HepG2 (cell line): ENCODE results near the gene EIF3B. TPM values are rescaled to one million over a fixed set of nuclear protein-coding genes. Genes with fewer than 3 reads are reported as not detected.
A peak's percentile ranks its signal among the peaks of the same experiment; 100 is the strongest.

Experiments
- ATM ChIP-seq: fragments of 450-650 bp; IDR thresholded peaks from 2 replicates; pipeline ENCODE4 v1.7.1; 2017; ENCODE audit warnings: mild to moderate bottlenecking, borderline replicate concordance
- BHLHE40 ChIP-seq: IDR thresholded peaks from 2 replicates; pipeline ENCODE4 v1.6.1; 2011; ENCODE audit warnings: low read length, improper control_type of control experiment
- DNMT3B ChIP-seq: conservative IDR thresholded peaks from 2 replicates; pipeline ENCODE4 v1.6.1; 2016; ENCODE audit warnings: missing biosample characterization, control low read depth
- EZH2 ChIP-seq: conservative IDR thresholded peaks from 2 replicates; pipeline ENCODE4 v1.6.1; 2012; ENCODE audit warnings: mild to moderate bottlenecking, low read depth, low read length, moderate library complexity
- GFI1 ChIP-seq: sonication (generic); formaldehyde crosslinking; IDR thresholded peaks from 2 replicates; pipeline ENCODE4 v1.5.0; 2020; ENCODE audit warnings: missing genetic modification reagents, mild to moderate bottlenecking, borderline replicate concordance
- HOXA3 ChIP-seq: sonication (generic); formaldehyde crosslinking; IDR thresholded peaks from 2 replicates; pipeline ENCODE4 v1.5.0; 2020; ENCODE audit warnings: missing genetic modification reagents
- KDM6A ChIP-seq: IDR thresholded peaks from 2 replicates; pipeline ENCODE4 v1.6.1; 2016; ENCODE audit warnings: low read depth
- MAZ ChIP-seq, 2 experiments: sonication (generic) in 1 of 2; formaldehyde crosslinking in 1 of 2; IDR thresholded peaks; 2 replicates each; pipeline versions ENCODE4 v1.5.0 to v1.6.1; 2012 to 2020; ENCODE audit warnings: low read depth in 2 of 2, mild to moderate bottlenecking in 2 of 2, borderline replicate concordance in 1 of 2, improper control_type of control experiment in 1 of 2, low read length in 1 of 2, missing genetic modification reagents in 1 of 2, moderate library complexity in 1 of 2
- SMARCE1 ChIP-seq: fragments of 450-650 bp; IDR thresholded peaks from 2 replicates; pipeline ENCODE4 v1.6.1; 2017; ENCODE audit warnings: borderline replicate concordance
- TOPORS ChIP-seq: sonication (generic); formaldehyde crosslinking; IDR thresholded peaks from 2 replicates; pipeline ENCODE4 v1.8.0; 2023; ENCODE audit warnings: mild to moderate bottlenecking, missing genetic modification reagents
- ZNF143 ChIP-seq: sonication (generic); formaldehyde crosslinking; IDR thresholded peaks from 2 replicates; pipeline ENCODE4 v1.4.0; 2020; ENCODE audit warnings: missing genetic modification reagents
- ZNF446 ChIP-seq: sonication (generic); formaldehyde crosslinking; IDR thresholded peaks from 2 replicates; pipeline ENCODE4 v1.5.0; 2020; ENCODE audit warnings: mild to moderate bottlenecking, missing genetic modification reagents
- ZNF564 ChIP-seq: sonication (generic); formaldehyde crosslinking; IDR thresholded peaks from 2 replicates; pipeline ENCODE4 v1.8.1; 2023; ENCODE audit warnings: mild to moderate bottlenecking, missing genetic modification reagents
- polyA plus RNA-seq, 8 experiments: library from polyadenylated mRNA; depleted of rRNA in 3 of 8; stranded (reverse) in 7 of 8; unstranded in 1 of 8; fragments of >200 nt; fragmentation: Illumina TruSeq in 4 of 8; extraction: Trizol in 4 of 8; gene quantifications; 2 replicates each; pipeline versions ENCODE4 v1.2.1 to v1.2.3, GENCODE V29; 2011 to 2016; ENCODE audit warnings: low read depth in 4 of 8, missing spikeins in 1 of 8, mixed read lengths in 1 of 8; ENCODE audit not compliant: insufficient read depth in 1 of 8
- total RNA-seq, 5 experiments: library from RNA; depleted of rRNA; stranded (reverse); fragments of >200 nt; fragmentation: Illumina TruSeq; extraction: Trizol; gene quantifications; 2 replicates each; pipeline ENCODE4 v1.2.3, GENCODE V29; 2016; ENCODE audit warnings: low read depth in 1 of 5
- TF ChIP-seq, protein P1 (sequence below): sonication (generic); formaldehyde crosslinking; IDR thresholded peaks from 2 replicates; pipeline ENCODE4 v1.8.1; 2023; ENCODE audit warnings: missing genetic modification reagents, mild to moderate bottlenecking, borderline replicate concordance
- TF ChIP-seq, protein P2 (sequence below): sonication (generic); formaldehyde crosslinking; IDR thresholded peaks from 2 replicates; pipeline ENCODE4 v1.5.1; 2020; ENCODE audit warnings: missing genetic modification reagents, mild to moderate bottlenecking, borderline replicate concordance
- TF ChIP-seq, protein P3 (sequence below): sonication (generic); formaldehyde crosslinking; IDR thresholded peaks from 2 replicates; pipeline ENCODE4 v1.4.0; 2020; ENCODE audit warnings: missing genetic modification reagents
- TF ChIP-seq, protein P4 (sequence below): IDR thresholded peaks from 2 replicates; pipeline ENCODE4 v1.4.0; 2020; ENCODE audit warnings: mild to moderate bottlenecking, missing genetic modification reagents
- TF ChIP-seq, protein P5 (sequence below): IDR thresholded peaks from 2 replicates; pipeline ENCODE4 v1.6.1; 2016; ENCODE audit warnings: low read depth, control low read depth

Gene EIF3B
- total and polyA plus RNA-seq, 2 of the 13 experiments (the other 11 are each of a cell fraction or from before 2014, with no cell fraction given): 92.2 to 241 TPM

DNA sequence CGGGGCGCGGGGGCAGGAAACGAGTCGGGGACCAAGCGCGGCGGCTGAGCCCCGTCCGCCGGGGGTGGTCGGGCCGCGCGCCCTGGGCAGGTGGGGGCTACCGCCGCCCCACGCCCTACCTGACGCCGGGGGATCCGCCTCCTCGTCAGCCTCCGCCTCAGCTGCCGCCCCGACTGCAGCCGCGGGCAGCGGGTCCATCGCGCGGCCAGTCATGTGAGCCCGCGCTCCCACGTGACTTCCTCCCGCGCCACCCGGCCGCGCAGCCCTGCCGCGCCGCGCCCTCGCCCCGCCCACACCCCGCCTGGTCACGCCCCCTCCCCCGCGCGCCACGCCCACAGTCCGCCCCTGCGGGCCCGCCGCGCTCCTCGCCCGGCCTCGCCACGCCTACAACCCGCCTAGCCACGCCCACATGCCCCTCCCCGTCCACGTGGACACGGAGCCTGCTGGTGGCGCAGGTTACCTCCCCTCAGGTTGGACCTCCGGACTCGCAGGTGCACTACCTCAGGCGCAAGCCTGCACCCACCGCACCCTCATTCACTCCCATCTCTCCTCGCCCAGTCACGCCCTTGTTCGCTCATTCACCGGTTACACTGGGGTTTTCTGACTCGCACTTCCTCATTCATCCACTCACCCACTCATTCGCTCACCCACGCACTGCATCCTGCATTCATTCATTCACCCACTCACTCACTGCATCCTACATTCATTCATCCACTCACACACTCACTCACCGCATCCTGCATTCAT, 40.2 kb upstream of the EIF3B start, which contains the start of gene SNX8 (continued):
- TF ChIP-seq, protein P1, sequence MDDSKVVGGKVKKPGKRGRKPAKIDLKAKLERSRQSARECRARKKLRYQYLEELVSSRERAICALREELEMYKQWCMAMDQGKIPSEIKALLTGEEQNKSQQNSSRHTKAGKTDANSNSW (CRISPR knock-in tag): peak; percentile 84; the same call in 1 of the 2 replicates
- TF ChIP-seq ATM (no peak), ZNF446 (CRISPR knock-in tag) (peak; percentile 22; the same call in 1 of the 2 replicates), KDM6A (CRISPR knock-in tag) (no peak), HOXA3 (peak; percentile 59), DNMT3B (CRISPR knock-in tag) (no peak), ZNF564 (CRISPR knock-in tag) (no peak), TOPORS (CRISPR knock-in tag) (0 out of 2 replicates have a peak, but pooled peaks have one; percentile 44), MAZ (IDR thresholded peaks at IDR 0.05; ENCODE audit: borderline replicate concordance, low read depth, low read length) (no peak), MAZ (CRISPR knock-in tag; IDR thresholded peaks at IDR 0.05; ENCODE audit: low read depth) (peak; percentile 51), SMARCE1 (no peak), ZNF143 (CRISPR knock-in tag) (no peak), GFI1 (CRISPR knock-in tag) (no peak), EZH2 (no peak), BHLHE40 (peak; percentile 73)
- TF ChIP-seq, protein P2, sequence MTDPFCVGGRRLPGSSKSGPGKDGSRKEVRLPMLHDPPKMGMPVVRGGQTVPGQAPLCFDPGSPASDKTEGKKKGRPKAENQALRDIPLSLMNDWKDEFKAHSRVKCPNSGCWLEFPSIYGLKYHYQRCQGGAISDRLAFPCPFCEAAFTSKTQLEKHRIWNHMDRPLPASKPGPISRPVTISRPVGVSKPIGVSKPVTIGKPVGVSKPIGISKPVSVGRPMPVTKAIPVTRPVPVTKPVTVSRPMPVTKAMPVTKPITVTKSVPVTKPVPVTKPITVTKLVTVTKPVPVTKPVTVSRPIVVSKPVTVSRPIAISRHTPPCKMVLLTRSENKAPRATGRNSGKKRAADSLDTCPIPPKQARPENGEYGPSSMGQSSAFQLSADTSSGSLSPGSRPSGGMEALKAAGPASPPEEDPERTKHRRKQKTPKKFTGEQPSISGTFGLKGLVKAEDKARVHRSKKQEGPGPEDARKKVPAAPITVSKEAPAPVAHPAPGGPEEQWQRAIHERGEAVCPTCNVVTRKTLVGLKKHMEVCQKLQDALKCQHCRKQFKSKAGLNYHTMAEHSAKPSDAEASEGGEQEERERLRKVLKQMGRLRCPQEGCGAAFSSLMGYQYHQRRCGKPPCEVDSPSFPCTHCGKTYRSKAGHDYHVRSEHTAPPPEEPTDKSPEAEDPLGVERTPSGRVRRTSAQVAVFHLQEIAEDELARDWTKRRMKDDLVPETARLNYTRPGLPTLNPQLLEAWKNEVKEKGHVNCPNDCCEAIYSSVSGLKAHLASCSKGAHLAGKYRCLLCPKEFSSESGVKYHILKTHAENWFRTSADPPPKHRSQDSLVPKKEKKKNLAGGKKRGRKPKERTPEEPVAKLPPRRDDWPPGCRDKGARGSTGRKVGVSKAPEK (CRISPR knock-in tag): 0 out of 2 replicates have a peak, but pooled peaks have one; percentile 59
- TF ChIP-seq, protein P3, sequence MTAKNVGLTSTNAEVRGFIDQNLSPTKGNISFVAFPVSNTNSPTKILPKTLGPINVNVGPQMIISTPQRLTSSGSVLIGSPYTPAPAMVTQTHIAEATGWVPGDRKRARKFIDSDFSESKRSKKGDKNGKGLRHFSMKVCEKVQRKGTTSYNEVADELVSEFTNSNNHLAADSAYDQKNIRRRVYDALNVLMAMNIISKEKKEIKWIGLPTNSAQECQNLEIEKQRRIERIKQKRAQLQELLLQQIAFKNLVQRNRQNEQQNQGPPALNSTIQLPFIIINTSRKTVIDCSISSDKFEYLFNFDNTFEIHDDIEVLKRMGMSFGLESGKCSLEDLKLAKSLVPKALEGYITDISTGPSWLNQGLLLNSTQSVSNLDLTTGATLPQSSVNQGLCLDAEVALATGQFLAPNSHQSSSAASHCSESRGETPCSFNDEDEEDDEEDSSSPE (CRISPR knock-in tag): peak; percentile 73; the same call in 1 of the 2 replicates
- TF ChIP-seq, protein P4, sequence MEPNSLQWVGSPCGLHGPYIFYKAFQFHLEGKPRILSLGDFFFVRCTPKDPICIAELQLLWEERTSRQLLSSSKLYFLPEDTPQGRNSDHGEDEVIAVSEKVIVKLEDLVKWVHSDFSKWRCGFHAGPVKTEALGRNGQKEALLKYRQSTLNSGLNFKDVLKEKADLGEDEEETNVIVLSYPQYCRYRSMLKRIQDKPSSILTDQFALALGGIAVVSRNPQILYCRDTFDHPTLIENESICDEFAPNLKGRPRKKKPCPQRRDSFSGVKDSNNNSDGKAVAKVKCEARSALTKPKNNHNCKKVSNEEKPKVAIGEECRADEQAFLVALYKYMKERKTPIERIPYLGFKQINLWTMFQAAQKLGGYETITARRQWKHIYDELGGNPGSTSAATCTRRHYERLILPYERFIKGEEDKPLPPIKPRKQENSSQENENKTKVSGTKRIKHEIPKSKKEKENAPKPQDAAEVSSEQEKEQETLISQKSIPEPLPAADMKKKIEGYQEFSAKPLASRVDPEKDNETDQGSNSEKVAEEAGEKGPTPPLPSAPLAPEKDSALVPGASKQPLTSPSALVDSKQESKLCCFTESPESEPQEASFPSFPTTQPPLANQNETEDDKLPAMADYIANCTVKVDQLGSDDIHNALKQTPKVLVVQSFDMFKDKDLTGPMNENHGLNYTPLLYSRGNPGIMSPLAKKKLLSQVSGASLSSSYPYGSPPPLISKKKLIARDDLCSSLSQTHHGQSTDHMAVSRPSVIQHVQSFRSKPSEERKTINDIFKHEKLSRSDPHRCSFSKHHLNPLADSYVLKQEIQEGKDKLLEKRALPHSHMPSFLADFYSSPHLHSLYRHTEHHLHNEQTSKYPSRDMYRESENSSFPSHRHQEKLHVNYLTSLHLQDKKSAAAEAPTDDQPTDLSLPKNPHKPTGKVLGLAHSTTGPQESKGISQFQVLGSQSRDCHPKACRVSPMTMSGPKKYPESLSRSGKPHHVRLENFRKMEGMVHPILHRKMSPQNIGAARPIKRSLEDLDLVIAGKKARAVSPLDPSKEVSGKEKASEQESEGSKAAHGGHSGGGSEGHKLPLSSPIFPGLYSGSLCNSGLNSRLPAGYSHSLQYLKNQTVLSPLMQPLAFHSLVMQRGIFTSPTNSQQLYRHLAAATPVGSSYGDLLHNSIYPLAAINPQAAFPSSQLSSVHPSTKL: peak; percentile 5; the same call in 1 of the 2 replicates
- TF ChIP-seq, protein P5, sequence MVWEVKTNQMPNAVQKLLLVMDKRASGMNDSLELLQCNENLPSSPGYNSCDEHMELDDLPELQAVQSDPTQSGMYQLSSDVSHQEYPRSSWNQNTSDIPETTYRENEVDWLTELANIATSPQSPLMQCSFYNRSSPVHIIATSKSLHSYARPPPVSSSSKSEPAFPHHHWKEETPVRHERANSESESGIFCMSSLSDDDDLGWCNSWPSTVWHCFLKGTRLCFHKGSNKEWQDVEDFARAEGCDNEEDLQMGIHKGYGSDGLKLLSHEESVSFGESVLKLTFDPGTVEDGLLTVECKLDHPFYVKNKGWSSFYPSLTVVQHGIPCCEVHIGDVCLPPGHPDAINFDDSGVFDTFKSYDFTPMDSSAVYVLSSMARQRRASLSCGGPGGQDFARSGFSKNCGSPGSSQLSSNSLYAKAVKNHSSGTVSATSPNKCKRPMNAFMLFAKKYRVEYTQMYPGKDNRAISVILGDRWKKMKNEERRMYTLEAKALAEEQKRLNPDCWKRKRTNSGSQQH (CRISPR knock-in tag): no peak
